Measurements from ENCODE around the gene BACE1-AS.
"Not testable (repeated sequence)": the region's sequence is repeated elsewhere in the genome, so short reads cannot be mapped to it uniquely, and the experiment has no call there.

Gene BACE1-AS

DNA sequence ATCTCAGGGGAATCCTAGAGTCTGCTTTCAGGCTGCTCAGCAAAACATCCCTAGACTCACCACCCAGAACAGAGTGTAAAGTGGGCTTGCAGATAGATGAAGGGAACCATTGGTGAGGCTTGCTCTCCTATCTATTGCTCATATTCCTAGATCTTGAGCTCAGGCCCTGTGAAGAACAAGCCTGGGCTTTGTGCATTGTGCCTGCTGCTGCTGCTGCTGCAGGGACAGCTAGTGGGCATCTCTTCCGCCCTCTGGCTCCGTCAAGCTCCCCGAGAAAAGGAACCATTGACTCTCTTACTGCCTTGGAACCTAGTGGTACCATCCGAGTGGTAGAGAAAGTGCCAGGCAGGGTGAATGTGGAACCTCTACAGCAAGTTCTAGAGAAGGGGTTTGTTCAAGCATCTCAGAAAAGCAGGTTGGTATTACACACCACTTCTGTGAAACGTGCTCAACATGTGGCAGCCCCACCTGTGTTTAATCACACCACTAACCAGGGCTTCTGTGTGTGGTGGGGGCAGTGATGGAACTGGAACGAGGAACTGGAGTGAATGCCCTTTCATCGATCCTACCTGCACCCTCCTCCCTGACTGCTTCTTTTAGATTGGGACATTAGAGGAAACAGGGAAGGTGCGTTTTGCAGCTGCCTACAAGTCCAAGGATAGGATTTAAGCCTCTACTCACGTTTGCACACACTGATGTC is 4.4 kb downstream of the BACE1-AS start:
- no peak for DNase-seq

DNA sequence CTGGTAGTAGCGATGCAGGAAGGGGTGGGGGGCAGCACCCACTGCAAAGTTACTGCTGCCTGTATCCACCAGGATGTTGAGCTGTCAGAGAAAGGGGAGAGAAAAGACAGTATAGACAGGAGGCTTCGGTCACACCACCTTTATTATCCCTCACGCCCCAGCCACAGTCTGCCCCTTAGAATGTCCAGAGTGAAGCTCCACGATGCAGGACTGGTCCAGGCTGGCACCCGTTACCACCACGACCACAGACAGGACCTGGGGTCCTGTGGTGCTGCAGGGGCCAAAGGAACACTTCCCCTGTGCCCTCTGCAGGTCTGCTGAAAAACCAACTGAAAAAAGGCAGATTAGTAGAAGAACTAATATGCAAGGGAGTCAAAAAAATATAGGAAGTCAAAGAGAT is 5.7 kb downstream of the BACE1-AS start:
- no peak for DNase-seq

GRCh38 chr11:117298195-117298594 is 7.0 kb downstream of the BACE1-AS start:
- DNase-seq, result no peak

- DNase-seq, result no peak
These were observed 8.5 kb downstream of the BACE1-AS start for GRCh38 chr11:117299351-117300282.

DNA sequence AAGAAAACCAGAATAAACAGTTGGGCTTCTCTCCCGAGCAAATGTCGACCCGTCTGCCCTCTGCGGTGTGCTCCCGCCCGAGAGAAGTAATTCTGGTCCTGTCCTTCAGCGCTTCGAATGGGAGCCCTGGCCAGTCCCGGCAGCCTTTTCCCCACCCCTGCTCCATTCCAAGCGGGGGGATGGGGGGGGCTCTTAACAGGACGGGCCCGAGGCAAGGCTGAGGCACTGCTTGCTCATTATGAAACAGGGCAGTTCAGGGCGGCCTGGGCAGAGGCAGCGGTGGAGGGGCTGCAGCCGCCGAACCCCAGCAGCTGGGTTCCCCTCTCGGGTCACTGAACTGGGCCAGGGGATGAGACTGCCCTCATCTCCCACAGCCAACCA is 9.1 kb downstream of the BACE1-AS start:
- no peak for DNase-seq

- no peak for DNase-seq
These were observed 9.6 kb downstream of the BACE1-AS start for GRCh38 chr11:117300773-117301172.

DNA sequence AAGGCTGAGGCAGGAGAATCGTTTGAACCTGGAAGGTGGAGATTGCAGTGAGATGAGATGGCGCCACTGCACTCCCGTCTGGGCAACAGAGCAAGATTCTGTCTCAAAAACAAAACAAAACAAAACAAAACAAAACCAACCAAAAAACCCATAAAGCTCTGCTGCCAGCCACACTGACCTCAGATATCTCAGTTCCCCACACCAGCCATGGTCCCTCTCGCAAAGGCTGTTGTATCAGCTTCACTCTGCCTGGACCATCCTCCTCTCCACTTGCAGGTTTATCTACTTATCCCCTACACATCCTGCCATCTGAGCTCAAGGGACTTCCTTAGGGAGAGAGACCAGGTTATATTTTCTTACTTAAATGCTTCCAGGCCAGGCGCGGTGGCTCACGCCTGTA is 11.1 kb downstream of the BACE1-AS start:
- no peak for DNase-seq

DNA sequence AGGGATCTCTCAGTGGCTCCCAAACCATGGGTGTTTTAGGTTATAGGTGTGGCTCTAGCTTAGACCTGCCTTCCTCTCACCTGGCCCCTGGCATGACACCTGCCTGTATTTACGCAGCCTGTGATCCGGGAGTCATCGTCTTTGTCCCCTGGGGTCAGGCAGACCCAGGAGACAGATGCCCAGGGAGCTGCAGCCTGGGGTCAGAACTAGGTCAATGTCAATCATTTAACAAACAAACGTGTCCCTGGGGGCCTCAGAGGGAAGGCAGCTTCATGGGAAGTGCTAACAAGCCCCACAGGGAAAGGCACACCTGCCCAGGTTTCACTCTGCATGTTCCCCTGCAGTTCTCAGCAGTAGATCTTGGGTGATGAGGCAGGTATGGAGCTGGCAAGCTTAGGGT is 12.0 kb downstream of the BACE1-AS start:
- DNase-seq, result no peak

GRCh38 chr11:117303646-117304315 is 12.6 kb downstream of the BACE1-AS start:
- no peak for DNase-seq

- no peak for DNase-seq
These were observed 14.0 kb downstream of the BACE1-AS start for GRCh38 chr11:117305145-117305544.

GRCh38 chr11:117309310-117309709 is 18.2 kb downstream of the BACE1-AS start:
- DNase-seq, result no peak

GRCh38 chr11:117313091-117313490 is 21.9 kb downstream of the BACE1-AS start:
- no peak for DNase-seq

DNA sequence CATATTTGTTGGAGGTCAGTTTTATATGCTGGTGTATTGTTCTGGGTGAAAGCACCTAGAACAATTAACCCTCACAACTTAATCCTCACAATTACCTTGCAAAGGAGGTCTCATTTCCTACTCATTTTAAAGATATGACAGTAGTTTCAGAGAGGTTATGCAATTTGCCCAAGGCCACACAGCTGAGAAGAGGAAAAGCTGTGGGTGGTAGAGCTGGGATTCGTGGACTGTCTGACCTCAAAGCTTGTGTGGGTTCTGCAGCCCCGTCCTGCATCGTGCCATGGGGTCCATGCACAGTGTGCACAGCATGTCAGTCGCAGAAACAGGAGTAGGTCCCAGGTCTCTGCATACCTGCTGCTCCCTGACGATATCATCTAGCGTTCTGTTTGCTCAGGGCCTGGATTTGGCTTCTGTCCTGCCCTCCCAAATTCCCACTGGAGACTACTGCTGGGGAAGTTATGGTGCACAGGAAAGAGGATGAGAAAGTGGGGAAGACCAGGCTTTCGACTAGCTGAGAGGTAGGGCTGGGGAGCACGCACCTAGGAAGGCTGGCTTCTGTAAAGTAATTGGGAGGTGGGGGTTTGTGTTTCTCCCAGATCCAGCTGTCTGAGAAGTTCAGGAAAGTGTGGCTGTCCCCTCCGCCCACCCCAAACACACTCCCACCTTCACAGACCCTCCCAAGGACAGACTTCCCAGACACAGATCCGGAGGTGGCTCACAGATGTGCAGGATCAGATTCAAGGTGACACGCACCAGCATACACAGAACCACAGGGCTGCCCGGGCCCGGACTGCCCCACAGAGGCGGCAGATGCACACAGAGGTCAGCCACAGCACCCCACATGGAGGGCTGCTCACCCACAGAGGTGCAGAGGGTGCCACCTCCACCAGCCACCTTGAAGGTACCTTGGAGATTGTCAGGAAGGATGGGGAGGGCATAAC is 23.0 kb downstream of the BACE1-AS start:
- no peak for DNase-seq

DNA sequence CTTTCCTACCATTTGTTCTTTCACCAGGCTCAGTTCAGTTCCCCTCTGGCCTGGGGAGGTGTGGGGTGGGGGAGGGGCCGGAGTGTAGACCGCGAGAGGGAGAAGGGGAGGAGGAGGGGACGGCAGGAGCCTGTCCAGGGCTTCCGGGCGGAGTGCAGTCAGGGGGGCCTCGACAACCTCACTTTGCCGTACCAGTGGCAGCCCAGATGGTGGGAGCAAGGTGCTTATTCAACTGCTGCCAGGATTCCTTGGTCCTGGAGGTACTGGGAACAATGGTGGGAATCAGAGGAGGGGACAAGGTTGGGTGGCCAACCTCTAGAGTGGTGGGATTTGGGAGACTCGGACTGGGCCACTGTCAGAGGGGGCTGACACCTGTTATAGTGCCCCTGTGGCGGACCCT is 23.7 kb downstream of the BACE1-AS start:
- DNase-seq, result no peak

- no peak for DNase-seq
These were observed 24.4 kb downstream of the BACE1-AS start for GRCh38 chr11:117315285-117316196.

GRCh38 chr11:117316197-117316961 is 25.2 kb downstream of the BACE1-AS start, which contains the start of gene BACE1:
Gene BACE1 (minus strand): TSS chr11:117316256. CDS start chr11:117315795, 461 bp downstream.
- DNase-seq, result peak; percentile 62

DNA sequence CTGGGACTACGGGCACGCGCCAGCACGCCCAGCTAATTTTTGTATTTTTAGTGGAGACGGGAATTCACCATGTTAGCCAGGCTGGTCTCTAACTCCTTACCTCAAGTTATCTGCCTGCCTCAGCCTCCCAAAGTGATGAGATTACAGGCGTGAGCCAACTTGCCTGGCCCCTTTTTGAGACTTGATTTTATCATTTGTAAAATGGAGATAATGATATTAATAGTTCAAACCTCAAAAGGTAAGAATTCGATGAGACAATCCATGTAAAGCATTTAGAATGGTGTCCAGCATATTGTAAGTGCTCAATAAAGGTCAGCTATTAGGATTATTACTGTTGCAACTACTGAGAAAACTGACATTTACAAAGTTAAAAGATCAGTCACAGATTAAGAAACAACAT is 27.6 kb downstream of the BACE1-AS start:
- DNase-seq, result no peak

- no peak for DNase-seq
These were observed 28.2 kb downstream of the BACE1-AS start for GRCh38 chr11:117319214-117319840.

GRCh38 chr11:117327255-117327566 is 36.1 kb downstream of the BACE1-AS start:
- not testable (repeated sequence) for DNase-seq
